ENCODE data around the gene KDM4F.

KDM4F gene

GRCh38 chr11:95042906-95043305 lies 6.3 kb upstream of the KDM4F start:
- H3K27me3 ChIP-seq (ENCODE audit: insufficient read depth, low read depth): no peaks in the 10 kb centered on the region
- H3K36me3 ChIP-seq (ENCODE audit: insufficient read depth): no peaks in the 10 kb centered on the region
- H3K9ac ChIP-seq: no peak overlapping the region
- no peak overlapping the region for H3K4me2 ChIP-seq
- H3K27ac ChIP-seq: no peak overlapping the region
- H3K4me3 ChIP-seq (IDR thresholded peaks at IDR 0.05; ENCODE audit: insufficient read depth, low read depth, low read length): no peak overlapping the region
- no peaks in the 10 kb centered on the region for H4K20me1 ChIP-seq (ENCODE audit: insufficient read depth)
- H3K79me2 ChIP-seq (ENCODE audit: insufficient read depth, low read depth): no peaks in the 10 kb centered on the region
- no peak for TF ChIP-seq CTCF (conservative IDR thresholded peaks at IDR 0.05; ENCODE audit: low read depth, low read length)
- no peak overlapping the region for H2AFZ ChIP-seq (ENCODE audit: low read depth)
- no peaks in the 10 kb centered on the region for H3K4me1 ChIP-seq (ENCODE audit: low read depth, poor library complexity, severe bottlenecking)

GRCh38 chr11:95044010-95044409 lies 5.2 kb upstream of the KDM4F start:
- H3K4me3 ChIP-seq (IDR thresholded peaks at IDR 0.05; ENCODE audit: insufficient read depth, low read depth, low read length): no peak overlapping the region
- no peaks in the 10 kb centered on the region for H3K4me1 ChIP-seq (ENCODE audit: low read depth, poor library complexity, severe bottlenecking)
- TF ChIP-seq CTCF (conservative IDR thresholded peaks at IDR 0.05; ENCODE audit: low read depth, low read length): no peak
- no peak overlapping the region for H3K4me2 ChIP-seq
- no peak overlapping the region for H3K9ac ChIP-seq
- H3K36me3 ChIP-seq (ENCODE audit: insufficient read depth): no peaks in the 10 kb centered on the region
- no peaks in the 10 kb centered on the region for H4K20me1 ChIP-seq (ENCODE audit: insufficient read depth)
- no peaks in the 10 kb centered on the region for H3K79me2 ChIP-seq (ENCODE audit: insufficient read depth, low read depth)
- no peak overlapping the region for H3K27ac ChIP-seq
- H2AFZ ChIP-seq (ENCODE audit: low read depth): no peak overlapping the region
- no peaks in the 10 kb centered on the region for H3K27me3 ChIP-seq (ENCODE audit: insufficient read depth, low read depth)

GRCh38 chr11:95045812-95046211 lies 3.4 kb upstream of the KDM4F start:
- H3K79me2 ChIP-seq (ENCODE audit: insufficient read depth, low read depth): no peaks in the 10 kb centered on the region
- no peaks in the 10 kb centered on the region for H4K20me1 ChIP-seq (ENCODE audit: insufficient read depth)
- no peak overlapping the region for H3K27ac ChIP-seq
- no peak for TF ChIP-seq CTCF (conservative IDR thresholded peaks at IDR 0.05; ENCODE audit: low read depth, low read length)
- no peak overlapping the region for H3K4me2 ChIP-seq
- no peak overlapping the region for H3K9ac ChIP-seq
- no peaks in the 10 kb centered on the region for H3K27me3 ChIP-seq (ENCODE audit: insufficient read depth, low read depth)
- no peak overlapping the region for H3K4me3 ChIP-seq (IDR thresholded peaks at IDR 0.05; ENCODE audit: insufficient read depth, low read depth, low read length)
- no peaks in the 10 kb centered on the region for H3K36me3 ChIP-seq (ENCODE audit: insufficient read depth)
- no peak overlapping the region for H2AFZ ChIP-seq (ENCODE audit: low read depth)
- no peaks in the 10 kb centered on the region for H3K4me1 ChIP-seq (ENCODE audit: low read depth, poor library complexity, severe bottlenecking)

GRCh38 chr11:95050595-95051202 lies 1.5 kb downstream of the KDM4F start:
- TF ChIP-seq CTCF (conservative IDR thresholded peaks at IDR 0.05; ENCODE audit: low read depth, low read length): no peak
- H3K27me3 ChIP-seq (ENCODE audit: insufficient read depth, low read depth): no peaks in the 10 kb centered on the region
- no peaks in the 10 kb centered on the region for H3K36me3 ChIP-seq (ENCODE audit: insufficient read depth)
- no peak overlapping the region for H2AFZ ChIP-seq (ENCODE audit: low read depth)
- no peaks in the 10 kb centered on the region for H4K20me1 ChIP-seq (ENCODE audit: insufficient read depth)
- no peaks in the 10 kb centered on the region for H3K4me1 ChIP-seq (ENCODE audit: low read depth, poor library complexity, severe bottlenecking)
- H3K27ac ChIP-seq: no peak overlapping the region
- H3K79me2 ChIP-seq (ENCODE audit: insufficient read depth, low read depth): no peaks in the 10 kb centered on the region
- no peak overlapping the region for H3K9ac ChIP-seq
- no peak overlapping the region for H3K4me3 ChIP-seq (IDR thresholded peaks at IDR 0.05; ENCODE audit: insufficient read depth, low read depth, low read length)
- no peak overlapping the region for H3K4me2 ChIP-seq
